ENCODE measurements around the gene KDELR3.

KDELR3 gene

DNA sequence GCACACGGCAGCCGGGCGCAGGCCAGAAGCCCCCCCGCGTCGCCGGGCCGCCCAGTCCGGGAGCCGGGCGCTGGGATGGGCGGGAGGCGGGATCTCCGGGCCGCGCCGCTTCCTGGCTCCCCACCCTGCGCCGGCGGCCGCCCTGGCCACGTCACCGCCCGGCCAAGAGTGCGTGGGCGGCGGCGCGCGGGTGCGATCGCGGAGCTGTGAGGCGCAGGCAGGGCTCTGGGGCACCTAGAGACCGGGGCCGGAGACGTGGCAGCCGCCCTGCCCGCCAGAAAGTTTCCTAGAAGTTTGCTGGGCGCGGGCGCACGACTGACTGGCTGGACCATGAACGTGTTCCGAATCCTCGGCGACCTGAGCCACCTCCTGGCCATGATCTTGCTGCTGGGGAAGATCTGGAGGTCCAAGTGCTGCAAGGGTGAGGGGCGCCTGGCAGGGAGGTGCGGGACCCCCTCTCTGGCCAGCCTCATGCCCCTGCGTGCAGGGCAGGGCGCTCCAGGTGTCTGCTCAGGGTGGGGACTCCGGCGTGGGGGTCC lies at the start of gene KDELR3:
KDELR3 (plus strand) TSS at position 193 of the 539 bp plus-strand sequence; CDS start at position 331, 138 bp downstream.
- DNase-seq, result no peak

DNA sequence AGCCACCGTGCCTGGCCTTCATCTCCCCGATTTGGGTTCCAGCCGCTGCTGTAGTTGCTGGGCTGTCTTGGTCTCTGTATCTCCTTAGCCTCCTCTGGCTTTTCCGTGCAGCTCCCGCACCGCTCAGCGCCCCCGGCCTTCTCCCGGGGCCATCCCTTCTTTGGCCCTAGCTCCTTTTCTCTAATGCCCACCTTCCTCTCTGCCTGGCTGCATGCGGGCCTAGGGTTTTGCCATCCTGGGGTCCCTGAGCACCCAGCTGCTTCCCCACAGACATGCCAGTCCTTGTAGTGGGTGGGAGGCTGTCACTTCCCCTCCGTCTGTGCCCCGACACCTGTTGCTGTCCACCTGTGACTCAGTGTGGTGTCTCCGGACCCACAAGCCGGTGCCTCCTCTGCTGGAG lies 49.3 kb upstream of the KDELR3 start:
- no peak for DNase-seq

DNA sequence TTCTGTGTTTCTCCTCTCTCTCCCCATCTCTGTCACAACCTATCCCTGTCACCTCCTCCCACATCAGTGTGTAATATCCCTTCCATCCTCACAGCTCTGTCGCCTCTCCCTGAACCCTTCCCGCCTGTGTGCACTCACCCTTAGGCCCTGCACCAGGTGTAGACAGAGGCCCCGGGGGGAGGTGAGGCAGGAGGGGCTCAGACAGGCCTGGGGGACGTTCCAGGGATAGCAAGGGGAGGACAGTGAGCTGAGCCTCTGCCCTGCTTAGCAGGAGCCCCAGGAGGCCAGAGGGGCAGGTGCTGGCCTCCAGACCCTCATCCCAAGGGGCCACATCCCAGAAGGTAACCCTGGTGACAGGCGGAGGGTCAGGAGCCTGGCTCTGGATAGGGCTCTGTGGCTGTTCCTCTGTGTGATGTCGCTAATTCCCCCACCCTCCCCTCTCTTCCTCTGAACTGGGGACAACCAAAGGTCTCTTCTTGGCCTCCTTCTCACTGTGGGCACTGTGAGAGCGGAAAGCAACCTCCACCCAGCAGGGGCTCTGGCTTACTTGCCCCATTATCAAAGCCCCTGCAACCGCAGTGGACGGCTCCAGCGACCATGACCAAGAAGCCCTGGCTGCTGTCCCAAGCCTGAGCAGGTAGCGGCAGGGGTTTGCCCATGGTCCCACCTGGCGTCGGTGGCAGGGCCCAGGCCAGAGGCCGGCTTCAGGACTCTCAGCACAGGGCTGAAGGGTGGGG lies 48.6 kb upstream of the KDELR3 start:
- no peak for DNase-seq

DNA sequence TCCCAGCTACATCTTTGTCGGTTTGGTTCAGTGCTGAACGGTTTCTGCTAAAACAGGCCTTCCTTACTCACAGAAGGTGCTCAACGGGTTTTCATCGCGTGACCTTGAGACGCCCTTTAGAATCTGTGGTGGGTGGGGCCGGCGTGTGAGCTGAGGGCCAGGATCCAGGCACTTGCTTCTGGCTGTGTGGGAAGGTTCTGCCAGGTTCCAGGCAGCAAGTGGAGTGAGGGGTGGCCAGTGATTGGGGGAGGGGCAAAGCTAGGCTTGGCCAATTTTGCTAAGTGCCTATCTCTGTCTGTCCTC lies 48.1 kb upstream of the KDELR3 start:
- DNase-seq, result no peak

DNA sequence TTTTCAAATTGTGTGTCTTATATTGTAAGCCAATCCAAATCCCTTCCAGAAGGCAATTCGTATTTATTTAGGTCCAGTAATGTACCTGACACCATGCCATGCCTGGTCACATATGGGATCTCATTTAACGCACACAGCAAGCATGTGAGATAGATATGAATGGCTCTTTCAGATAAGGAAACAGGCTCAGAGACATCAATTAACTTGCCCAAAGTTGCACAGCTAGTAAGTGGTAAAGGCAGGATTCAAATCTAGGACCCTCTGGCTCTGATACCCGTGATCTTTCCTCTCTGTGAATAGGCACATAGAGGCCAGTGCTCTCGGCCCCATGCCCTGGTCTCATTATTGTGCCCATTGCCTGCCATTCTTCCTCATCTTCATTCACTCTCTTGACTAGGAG lies 47.2 kb upstream of the KDELR3 start:
- DNase-seq, result no peak

DNA sequence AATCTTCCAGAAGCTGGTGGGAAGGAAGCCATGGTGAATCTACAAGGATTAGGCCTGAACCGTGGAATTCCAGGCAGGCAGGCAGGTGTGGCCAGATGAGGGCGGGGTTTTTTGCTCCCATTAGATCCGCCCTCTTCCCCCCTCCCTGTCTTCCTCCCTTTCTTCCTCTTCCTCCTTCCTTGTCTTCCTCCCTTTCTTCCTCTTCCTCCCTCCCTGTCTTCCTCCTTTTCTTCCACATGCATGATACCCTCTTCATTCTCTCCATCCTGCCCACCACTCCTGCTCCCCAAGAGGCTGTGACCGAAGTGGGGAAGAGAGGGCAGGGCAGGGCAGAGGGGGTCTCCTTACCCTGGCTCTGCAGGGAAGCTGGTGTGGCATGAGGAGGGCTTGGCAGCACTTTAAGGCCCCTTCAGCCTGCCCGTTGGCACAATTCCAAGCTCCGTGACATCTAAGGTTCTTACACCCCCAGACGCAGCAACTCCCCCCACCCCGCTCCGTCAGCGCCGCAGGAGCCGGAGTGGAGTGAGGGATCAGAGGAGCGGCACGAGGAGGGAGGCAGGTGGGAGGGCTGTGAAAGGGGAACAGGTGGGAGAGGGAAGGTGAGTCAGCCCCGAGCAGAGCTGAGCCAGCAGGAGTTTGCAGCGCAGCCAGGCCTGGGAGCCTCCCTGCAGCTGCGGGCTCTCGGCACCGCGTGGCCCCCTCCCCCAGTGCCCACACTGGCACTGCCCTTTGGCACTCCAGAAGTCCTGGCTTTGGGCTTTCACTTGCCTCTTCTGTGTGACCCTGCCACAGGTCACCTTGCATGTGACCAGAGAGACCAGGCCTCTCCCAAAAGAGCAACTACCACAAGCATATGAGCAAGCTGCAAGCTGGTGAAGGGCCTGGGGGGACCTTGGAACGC lies 45.0 kb upstream of the KDELR3 start:
- peak; percentile 85 for DNase-seq

DNA sequence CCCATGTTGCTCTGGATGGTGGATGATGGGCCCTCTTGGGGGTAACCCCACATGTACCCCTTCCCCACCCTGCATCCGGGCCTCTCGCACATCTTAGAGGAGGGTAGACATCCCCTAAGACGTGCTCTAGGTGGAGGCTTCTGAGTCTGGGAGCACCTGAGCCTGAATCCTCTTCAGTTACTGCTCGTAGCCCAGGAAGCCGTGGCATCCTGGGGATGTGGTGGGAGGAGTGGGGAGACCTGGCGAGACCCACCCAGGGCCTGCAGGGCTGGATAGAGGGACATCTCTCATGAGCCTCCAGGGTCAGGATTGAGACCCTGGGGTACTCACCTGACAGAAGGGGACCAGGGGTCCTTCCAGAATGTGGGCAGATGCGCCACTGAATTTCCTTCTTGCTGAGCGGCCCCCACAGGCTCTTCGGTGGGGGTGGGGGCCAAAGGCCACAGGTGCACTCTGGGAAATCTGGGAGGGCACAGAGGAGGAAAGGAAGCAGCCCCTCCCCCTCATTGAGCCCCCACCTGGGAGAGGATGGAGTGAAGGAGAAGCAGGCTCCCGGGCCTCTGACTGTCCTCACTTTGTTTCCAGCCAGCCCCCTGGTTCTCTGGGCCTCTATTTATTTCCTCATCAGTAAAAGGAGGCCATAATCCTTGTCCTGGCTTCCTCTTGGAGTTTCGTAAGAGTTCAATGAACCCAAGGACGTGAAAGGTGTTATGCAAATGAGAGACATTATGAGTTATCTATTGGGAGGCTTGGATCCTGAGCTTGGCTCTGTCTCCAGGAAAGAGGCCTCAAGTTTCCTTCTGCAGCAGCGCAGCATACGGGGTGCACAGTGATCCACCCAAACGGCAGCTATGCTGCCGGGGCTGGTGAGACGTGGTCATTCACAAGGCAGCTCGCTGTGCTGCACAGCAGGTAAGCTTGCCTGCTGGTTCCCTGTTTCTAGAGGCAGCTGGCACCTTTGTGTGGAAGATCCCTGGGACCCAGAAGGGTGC lies 44.1 kb upstream of the KDELR3 start:
- DNase-seq, result peak; percentile 60

DNA sequence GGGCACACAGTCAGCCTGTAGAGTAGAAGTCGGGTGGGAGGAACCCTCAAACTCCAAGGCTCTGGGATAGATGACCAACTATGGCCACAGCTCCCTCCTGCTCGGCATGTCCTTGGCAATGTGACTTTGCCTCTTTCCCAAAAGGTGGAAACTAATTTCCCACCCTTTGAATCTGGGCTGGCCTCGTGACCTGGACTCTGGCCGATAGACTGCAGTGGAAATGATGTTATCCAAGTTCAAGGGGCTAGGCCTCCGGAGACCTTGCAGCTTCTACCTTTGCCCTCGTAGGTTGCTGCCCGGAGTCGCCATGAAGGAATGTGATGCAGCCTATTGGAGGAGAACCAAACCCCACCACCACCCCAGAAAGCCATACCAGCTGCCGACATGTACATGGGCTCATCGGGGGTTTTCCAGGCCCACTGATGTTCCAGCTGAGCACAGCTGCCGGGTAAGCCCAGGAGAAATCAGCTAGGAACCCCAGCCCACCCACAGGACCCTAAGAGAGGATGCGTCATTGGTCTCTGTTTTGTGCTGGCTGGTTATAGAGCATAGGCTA lies 43.3 kb upstream of the KDELR3 start:
- no peak for DNase-seq

DNA sequence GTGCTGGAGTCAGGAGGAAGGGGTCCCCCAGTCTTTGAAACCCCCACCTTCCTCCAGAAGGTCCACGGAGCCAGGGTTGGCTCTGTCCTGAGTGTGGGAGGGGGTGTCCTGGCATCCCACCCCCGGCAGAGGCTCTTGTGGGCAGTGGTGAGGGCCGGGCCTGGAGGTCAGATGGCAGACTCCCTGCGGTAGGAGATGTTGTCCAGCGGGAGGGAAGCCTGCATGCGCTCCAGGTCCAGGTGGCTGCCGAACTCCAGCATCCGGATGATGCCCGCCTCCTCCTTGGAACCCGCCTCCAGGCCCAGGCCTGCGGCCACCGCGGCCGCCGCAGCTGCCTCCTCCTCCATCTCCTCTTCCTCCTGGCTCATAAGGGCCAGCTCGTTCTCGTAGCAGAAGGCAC lies 41.3 kb upstream of the KDELR3 start:
- no peak for DNase-seq

DNA sequence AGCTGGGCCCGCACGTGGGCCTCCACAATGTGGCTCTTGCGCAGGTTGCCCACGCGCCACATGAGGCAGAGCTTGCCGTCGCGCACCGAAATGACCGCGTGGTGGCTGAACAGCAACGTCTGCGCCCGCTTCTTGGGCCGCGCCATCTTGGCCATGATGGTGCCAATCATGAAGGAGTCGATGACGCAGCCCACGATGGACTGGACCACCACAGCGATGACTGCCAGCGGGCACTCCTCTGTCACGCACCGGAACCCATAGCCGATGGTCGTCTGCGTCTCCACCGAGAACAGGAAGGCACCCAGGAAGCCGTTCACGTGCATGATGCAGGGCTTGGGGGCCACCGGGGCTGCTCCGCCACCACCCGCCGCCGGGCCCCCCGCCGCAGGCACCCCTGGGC lies 40.4 kb upstream of the KDELR3 start:
- no peak for DNase-seq

DNA sequence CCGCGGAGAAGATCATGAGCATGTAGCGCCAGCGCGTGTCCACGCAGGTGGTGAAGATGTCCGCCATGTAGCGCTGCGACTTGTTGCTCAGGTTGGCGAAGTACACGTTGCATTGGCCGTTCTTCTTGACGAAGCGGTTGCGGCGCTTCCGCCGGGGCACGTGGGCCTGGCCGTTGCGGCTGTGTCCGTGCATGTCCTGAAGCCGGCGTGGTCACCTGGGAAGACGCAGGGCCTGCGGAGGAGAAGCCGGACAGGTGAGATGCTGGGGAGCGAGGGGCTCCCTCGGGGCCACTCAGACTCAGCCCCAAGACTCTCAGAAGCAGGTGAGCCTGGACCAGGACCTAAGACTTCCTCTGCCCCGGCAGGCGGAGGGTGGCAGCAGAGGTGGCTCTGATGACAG lies 40.0 kb upstream of the KDELR3 start:
- DNase-seq, result no peak

DNA sequence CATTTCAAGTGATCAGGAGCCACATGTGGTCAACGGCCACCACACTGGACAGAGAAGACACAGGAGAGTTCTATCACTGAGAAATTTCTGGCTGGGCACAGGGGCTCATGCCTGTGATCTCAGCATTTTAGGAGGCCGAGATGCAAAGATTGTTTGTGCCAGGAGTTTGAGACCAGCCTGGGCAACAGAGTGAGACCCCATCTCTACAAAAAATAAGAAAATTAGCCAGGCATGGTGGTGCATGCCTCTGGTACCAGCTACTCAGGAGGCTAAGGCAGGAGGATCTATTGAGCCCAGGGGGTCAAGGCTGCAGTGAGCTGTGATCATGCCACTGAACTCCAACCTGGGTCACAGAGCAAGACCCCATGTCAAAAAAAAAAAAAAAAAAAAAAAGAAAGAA lies 39.2 kb upstream of the KDELR3 start:
- DNase-seq, result no peak

DNA sequence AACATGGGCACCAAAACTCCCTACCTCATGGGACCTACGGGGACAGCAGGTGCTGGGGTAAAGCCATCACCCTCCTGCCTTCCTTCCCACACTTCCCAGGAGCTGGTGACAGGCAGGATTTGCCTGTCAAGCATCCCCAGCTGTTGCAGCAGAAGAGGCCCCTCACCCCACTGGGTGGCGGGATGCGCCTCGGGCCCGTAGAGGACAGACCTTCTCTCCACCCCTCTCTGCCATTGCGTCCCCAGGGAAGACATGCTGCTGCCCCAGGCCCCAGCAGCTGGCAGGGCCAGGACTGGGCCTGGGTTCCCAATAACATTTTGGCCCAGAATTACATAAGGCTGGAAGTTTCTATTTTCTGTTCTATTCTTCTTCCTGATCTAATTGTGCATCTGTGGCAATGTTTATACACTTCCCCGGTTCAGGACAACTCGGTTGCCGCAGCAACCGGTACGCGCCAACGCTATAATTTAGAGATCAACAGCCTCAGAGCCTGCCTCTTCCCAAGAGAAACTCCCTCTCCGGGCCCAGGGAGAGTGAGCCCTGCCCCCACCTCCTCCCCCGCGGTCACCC lies 38.3 kb upstream of the KDELR3 start:
- DNase-seq, result peak; percentile 46

DNA sequence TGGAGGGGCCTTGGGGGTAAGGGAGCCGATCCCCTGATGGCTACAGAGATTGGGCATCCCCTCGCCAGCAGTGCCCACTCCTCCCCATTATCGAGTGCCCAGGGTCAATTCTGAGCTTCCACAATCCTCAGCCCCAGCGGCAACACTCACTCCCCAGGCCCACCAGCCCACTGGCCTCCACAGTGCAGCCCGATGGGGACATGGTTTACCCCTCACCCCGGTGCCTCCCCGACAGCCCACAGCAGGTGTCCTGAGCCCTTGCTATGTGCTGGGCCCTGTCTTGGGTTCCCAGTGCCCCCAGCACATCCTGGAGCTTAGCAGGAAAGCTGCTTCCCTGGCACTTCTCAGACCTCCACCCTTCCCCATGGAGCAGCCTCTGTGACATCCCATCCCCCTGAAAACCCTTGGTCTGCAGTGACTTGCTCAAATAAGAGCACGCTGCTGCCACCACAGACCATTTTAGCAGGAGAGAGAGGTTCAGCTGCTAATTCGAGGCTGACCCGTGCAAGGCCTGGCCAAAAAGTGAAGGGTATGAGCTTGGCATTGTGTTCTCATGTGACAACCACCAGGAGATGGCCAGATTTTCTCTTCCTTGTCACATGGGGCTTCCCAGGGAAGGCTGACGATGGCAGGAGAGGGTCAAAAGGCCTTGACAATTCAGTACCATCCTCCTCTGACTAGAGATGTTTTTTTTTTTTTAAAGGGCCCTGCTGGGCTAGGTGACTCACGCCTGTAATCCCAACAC lies 36.5 kb upstream of the KDELR3 start:
- DNase-seq, result no peak

DNA sequence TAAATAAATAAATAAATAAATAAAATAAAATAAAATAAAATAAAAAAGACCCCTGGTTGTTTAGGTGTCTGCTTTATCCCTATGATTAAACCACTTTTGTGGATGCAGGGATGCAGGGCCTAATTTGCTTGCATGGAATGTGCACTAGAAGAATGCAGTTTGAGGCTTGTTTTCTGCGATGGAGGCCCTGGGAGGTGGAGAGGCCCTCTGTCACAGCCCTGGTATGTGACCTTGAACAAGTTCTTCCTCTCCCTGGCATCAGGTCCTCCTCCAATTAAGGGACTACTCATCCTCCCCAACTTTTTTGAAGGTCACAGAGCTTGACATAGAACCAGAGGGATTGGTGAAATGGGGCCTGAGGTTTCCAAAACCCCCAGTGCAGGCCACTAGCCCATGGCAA lies 35.6 kb upstream of the KDELR3 start:
- no peak for DNase-seq

DNA sequence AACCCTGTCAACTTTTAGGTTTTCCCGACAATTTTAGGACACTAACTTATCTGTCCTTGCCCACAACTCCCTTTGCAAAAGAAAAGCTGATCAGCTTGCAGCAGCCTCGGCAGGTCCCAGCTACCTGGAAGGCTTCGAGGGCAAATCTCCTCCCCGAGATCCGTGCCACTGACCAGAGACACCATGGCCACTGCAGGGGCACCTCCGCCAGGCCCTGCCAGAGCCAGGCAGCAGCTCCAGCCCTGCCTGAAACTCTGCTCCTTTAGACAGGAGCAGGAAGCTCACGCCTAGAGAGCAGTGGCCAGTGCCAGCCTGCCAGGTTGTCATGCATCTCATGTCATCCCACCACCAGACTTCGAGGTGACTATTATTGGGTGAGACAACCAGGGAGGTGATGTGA lies 34.0 kb upstream of the KDELR3 start:
- no peak for DNase-seq

DNA sequence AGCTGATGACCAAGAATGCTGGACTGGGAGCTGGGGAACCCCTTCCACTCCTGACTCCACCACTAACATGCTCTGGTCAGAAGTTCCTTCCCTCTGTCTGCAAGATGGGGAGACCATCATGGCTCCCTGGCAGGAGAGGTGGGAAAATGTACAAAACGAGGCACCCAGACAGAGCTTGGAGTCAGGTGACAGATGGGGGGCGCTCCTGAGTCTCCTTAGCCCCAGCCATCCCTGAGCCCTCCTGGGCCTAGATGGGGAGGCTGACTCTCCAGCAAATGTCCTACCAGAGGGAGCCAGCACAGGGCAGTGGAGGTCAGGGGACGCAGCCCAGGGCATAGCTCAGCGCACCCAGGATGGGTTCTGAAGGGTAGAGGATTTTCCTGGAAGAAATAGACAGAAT lies 32.9 kb upstream of the KDELR3 start:
- no peak for DNase-seq

DNA sequence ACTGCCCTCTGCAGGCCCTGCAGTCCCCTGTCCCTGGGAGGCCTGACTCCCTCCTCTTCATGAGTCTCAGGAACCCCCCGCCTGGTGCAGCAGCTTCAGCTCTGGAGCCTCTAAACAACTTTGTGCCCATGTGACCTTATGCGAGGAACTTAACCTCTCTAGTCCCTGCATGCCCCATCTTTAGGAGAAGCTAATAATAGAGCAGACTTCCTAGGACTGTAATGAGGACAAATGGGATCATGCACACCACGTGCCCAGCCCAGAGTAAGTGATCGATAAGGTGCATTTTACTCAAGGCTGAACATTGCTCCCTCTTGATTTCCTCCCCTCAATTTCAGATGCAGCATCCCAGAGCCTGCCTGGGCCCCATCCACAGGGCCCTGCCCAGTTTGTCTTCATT lies 31.9 kb upstream of the KDELR3 start:
- no peak for DNase-seq

DNA sequence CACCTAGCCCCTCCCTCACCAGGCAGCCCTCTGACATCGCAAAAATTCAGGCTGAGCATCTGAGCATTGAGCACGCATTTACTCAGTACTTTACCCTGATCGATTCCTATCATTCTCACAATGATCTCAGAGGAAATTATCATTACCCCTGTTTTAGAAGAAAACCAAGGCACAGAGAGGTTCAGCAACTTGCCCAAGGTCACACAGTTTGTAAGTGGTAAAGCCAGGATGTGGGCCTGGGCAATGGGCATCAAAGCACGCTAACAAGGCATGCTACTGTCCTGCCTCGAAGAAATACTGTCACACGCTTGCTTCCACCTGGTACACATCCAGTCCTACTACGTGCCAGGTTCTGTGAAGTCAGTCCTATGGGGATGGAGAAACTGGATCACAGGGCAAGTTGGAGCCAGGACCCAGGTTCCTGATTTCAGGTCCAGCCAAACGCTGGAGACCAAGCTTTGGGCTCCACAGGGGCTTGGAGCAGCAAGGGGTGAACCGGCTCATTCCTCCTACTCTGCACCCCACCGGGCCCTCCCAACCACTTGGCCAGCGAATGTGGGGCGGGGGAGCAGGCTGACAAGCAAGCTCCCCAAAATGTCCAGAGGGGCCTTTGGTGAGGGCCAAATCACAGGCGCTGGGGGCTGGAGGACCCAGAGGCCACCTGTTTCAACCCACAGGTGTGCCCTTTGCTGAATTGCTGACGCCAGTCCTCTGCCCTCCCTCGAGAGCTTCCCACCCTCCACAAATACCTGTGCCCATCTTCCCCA lies 31.1 kb upstream of the KDELR3 start:
- DNase-seq, result no peak

DNA sequence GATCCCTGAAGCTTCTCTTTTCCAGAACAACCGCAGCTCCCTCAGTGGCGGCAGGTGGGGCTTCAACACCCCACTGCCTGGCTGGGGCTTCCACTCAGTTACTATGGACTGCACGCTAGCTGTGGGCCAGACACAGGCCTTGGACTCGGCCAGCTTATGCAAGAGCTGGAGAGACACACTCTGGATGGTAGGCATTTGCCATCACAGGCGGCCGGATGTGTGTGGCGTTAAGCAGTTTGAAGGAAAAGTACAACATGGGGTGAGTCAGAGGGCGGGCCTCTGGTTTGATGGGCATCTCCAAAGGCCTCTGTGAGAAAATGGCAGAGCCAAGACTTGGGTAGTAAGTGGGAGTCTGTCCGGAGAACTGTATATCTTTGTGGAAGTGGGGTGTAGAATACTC lies 30.5 kb upstream of the KDELR3 start:
- DNase-seq, result no peak
